ENCODE measurements around the gene FREM3. TPM values are rescaled to one million over a fixed set of nuclear protein-coding genes. Genes with fewer than 3 reads are reported as not detected.

The FREM3 gene
- total RNA-seq, 1 donor from 2014 or later, result not detected

GRCh38 chr4:143559757-143560147, 140.7 kb downstream of the FREM3 start:
- H3K27ac Mint-ChIP-seq, result peak overlapping the region; percentile 92
- peaks cover 14% of the 10 kb centered on the region for H3K36me3 Mint-ChIP-seq (ENCODE audit: low read depth)
- H3K4me1 Mint-ChIP-seq, result peaks cover 24% of the 10 kb centered on the region
- ChIA-PET POLR2A (interaction anchor here (1.3 kb wide), 1 partner anchor 47 kb away, joined by 4 read pairs; the partner anchor contains the start of gene SMARCA5), CTCF (interaction anchor here (1.1 kb wide), 1 partner anchor 12 kb away, joined by 5 read pairs; no protein-coding TSS in a partner anchor)
- H3K9me3 Mint-ChIP-seq, result no peaks in the 10 kb centered on the region
- DNase-seq (no peak), ATAC-seq (ENCODE audit: low read depth) (no peak)
- no peaks in the 10 kb centered on the region for H3K27me3 Mint-ChIP-seq
- TF ChIP-seq, protein P1, sequence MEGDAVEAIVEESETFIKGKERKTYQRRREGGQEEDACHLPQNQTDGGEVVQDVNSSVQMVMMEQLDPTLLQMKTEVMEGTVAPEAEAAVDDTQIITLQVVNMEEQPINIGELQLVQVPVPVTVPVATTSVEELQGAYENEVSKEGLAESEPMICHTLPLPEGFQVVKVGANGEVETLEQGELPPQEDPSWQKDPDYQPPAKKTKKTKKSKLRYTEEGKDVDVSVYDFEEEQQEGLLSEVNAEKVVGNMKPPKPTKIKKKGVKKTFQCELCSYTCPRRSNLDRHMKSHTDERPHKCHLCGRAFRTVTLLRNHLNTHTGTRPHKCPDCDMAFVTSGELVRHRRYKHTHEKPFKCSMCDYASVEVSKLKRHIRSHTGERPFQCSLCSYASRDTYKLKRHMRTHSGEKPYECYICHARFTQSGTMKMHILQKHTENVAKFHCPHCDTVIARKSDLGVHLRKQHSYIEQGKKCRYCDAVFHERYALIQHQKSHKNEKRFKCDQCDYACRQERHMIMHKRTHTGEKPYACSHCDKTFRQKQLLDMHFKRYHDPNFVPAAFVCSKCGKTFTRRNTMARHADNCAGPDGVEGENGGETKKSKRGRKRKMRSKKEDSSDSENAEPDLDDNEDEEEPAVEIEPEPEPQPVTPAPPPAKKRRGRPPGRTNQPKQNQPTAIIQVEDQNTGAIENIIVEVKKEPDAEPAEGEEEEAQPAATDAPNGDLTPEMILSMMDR (IDR thresholded peaks at IDR 0.05), result no peak
- peak overlapping the region; percentile 94 for H3K4me3 Mint-ChIP-seq
- intact Hi-C loops (cut with micrococcal nuclease), result loop anchor here (1.0 to 5.0 kb wide), 8 partner anchors 46 to 1539 kb away; partner anchors contain the start of genes ABCE1, ANAPC10, SMARCA5 and USP38

DNA sequence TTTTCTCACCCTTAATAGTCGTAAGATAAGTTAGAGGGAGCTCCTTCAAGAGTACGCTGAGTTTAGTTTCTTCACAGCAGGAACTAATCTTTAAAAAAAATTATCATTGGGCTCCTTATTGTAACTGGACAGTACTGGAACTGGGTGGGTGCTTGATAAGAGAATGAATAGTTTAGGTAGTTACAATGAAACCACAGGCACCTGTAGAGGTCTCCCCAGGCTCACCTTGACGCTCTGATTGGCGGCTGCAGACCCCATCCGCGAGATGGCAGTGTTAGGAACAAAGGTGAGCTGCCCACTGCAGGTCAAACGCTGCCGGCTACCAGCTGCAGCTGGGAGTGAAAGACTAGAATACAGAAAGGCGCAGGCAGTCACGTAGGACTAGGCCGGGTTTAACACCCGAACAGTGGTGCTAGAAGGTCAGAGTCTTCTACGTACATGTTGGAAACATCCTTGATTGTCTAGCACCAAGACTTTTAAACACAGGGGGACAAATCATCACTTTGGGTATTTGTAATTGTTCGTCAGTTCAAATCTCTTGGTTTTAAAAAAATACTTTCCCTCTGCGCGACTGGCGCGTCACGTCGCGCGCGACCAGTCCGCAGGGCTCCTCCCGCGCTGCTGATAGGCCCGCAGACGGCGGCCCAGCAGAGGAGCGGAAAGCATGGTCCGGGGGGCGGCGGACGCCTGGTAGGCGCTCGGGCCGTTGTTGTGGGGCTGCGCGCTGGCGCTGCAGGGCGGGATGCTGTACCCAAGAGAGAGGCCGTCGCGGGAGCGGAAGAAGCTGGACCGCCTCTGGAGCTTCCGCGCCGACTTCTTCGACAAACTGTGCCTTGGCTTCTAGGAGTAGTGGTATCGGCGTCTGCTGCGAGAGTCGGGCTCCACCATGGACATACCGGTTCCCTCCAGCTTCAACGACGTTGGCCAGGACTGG, 141.4 kb downstream of the FREM3 start:
- TF ChIP-seq, protein P1 (IDR thresholded peaks at IDR 0.05), result no peak
- DNase-seq (peak; percentile 52), ATAC-seq (ENCODE audit: low read depth) (peak; percentile 88)
- H3K4me3 Mint-ChIP-seq, result peak overlapping the region; percentile 94
- peaks cover 19% of the 10 kb centered on the region for H3K36me3 Mint-ChIP-seq (ENCODE audit: low read depth)
- POLR2A ChIA-PET, result interaction anchor here (1.3 to 1.4 kb wide), 2 partner anchors 45 to 46 kb away, joined by 3 to 4 read pairs; partner anchors contain the start of gene SMARCA5
- H3K4me1 Mint-ChIP-seq, result peaks cover 28% of the 10 kb centered on the region
- H3K27ac Mint-ChIP-seq, result peak overlapping the region; percentile 92
- no peaks in the 10 kb centered on the region for H3K27me3 Mint-ChIP-seq
- no peaks in the 10 kb centered on the region for H3K9me3 Mint-ChIP-seq
- intact Hi-C loops (cut with micrococcal nuclease), result loop anchor here (1.0 to 5.0 kb wide), 8 partner anchors 46 to 1540 kb away; partner anchors contain the start of genes ABCE1, ANAPC10, SMARCA5 and USP38
- CTCF ChIA-PET, result interaction anchor here (0.7 to 1.1 kb wide), 5 partner anchors 12 to 462 kb away, joined by 3 to 5 read pairs (median 3); no protein-coding TSS in a partner anchor

- DNase-seq (no peak), ATAC-seq (ENCODE audit: low read depth) (no peak)
- POLR2A ChIA-PET, result interaction anchor here (1.4 kb wide), 1 partner anchor 44 kb away, joined by 3 read pairs; no protein-coding TSS in a partner anchor
- CTCF ChIA-PET, result interaction anchor here (1.0 kb wide), 3 partner anchors 47 to 463 kb away, joined by 3 read pairs; no protein-coding TSS in a partner anchor
- Mint-ChIP-seq H3K4me3 (peak overlapping the region; percentile 94), H3K9me3 (no peaks in the 10 kb centered on the region), H3K27ac (no peak overlapping the region), H3K4me1 (peaks cover 30% of the 10 kb centered on the region), H3K27me3 (no peaks in the 10 kb centered on the region), H3K36me3 (ENCODE audit: low read depth) (peaks cover 22% of the 10 kb centered on the region)
- TF ChIP-seq, protein P1 (IDR thresholded peaks at IDR 0.05), result no peak
- intact Hi-C loops (cut with micrococcal nuclease), result loop anchor here (2.0 to 5.0 kb wide), 4 partner anchors 214 to 1541 kb away; partner anchors contain the start of genes ABCE1, ANAPC10 and USP38
These were observed 142.2 kb downstream of the FREM3 start for GRCh38 chr4:143558286-143558685.

DNA sequence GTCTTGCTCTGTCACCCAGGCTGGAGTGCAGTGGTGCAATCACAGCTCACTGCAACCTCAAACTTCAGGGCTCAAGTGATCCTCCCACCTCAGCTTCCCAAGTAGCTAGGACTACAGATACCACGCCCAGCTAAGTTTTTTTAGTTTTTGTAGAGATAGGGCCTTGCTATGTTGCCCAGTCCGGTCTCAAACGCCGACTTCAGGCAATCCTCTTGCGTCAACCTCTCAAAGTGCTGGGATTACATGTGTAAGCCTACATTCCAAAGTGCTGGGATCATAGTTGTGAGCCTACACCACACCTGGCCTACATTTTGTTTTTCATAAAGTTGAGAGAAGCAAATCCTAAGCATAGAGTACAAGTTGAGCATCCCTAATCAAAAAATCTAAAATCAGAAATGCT, 144.8 kb downstream of the FREM3 start:
- H3K4me1 Mint-ChIP-seq, result peaks cover 30% of the 10 kb centered on the region
- TF ChIP-seq, protein P1 (IDR thresholded peaks at IDR 0.05), result no peak
- peaks cover 47% of the 10 kb centered on the region for H3K36me3 Mint-ChIP-seq (ENCODE audit: low read depth)
- ChIA-PET POLR2A (no interaction called here), CTCF (no interaction called here)
- no peak overlapping the region for H3K4me3 Mint-ChIP-seq
- no peaks in the 10 kb centered on the region for H3K9me3 Mint-ChIP-seq
- DNase-seq, result no peak
- H3K27ac Mint-ChIP-seq, result no peak overlapping the region
- H3K27me3 Mint-ChIP-seq, result no peaks in the 10 kb centered on the region
- ATAC-seq (ENCODE audit: low read depth), result no peak
- intact Hi-C loops (cut with micrococcal nuclease), result loop anchor here (5.0 kb wide), 1 partner anchor 217 kb away; no protein-coding TSS in a partner anchor
